IMR-90 (cell line): ENCODE results near the gene MCM6. TPM values are rescaled to one million over a fixed set of nuclear protein-coding genes. Genes with fewer than 3 reads are reported as not detected.

Experiments
- ATAC-seq: fragments of 200-7000 bp; cut with Tn5 transposase; 2 replicates; pipeline ENCODE4 v1.9.1; 2020; ENCODE audit warnings: low read depth, mild to moderate bottlenecking, moderate library complexity
- BruUV-seq: library from RNA; stranded (reverse); fragments of 400-500 nt; replicated peaks from 2 replicates; lab custom pipeline; 2021; lab: Mats Ljungman, UMichigan
- CTCF ChIA-PET: fragments of 300-600 bp; formaldehyde crosslinking; extraction: SDS; loops from one replicate; lab custom pipeline; 2021; ENCODE audit warnings: antibody characterized with exemption; lab: Yijun Ruan, JAX
- POLR2A ChIA-PET: fragments of 300-600 bp; sonication (Branson Sonifier 250); formaldehyde crosslinking; loops from one replicate; lab custom pipeline; 2022; ENCODE audit warnings: antibody characterized with exemption; ENCODE audit not compliant: unreplicated experiment; lab: Charles Lee
- DNase-seq: peaks from one replicate; pipeline ENCODE4 v3.0.0; 2013
- H2AFZ ChIP-seq: replicated peaks from 2 replicates; pipeline ENCODE3; 2013; ENCODE audit warnings: low read length, mild to moderate bottlenecking; ENCODE audit not compliant: poor library complexity
- H2AK5ac ChIP-seq: 2 replicates; pipeline ENCODE4 v1.6.1; 2013; ENCODE audit warnings: low read depth, low read length, inconsistent platforms
- H2AK9ac ChIP-seq: replicated peaks from 2 replicates; pipeline ENCODE3; 2013; ENCODE audit warnings: mild to moderate bottlenecking, low read depth, low read length, moderate library complexity; ENCODE audit not compliant: poor library complexity
- H2BK120ac ChIP-seq: 2 replicates; pipeline ENCODE4 v1.6.1; 2013; ENCODE audit warnings: low read depth, low read length, inconsistent platforms
- H2BK15ac ChIP-seq: 3 replicates; pipeline ENCODE4 v1.6.1; 2013; ENCODE audit warnings: low read depth, low read length, inconsistent platforms
- H2BK20ac ChIP-seq: 2 replicates; pipeline ENCODE4 v1.6.1; 2013; ENCODE audit warnings: low read depth, mild to moderate bottlenecking, inconsistent platforms, low read length, moderate library complexity
- H2BK5ac ChIP-seq: 2 replicates; pipeline ENCODE4 v1.6.1; 2013; ENCODE audit warnings: mild to moderate bottlenecking, low read depth, low read length, inconsistent platforms; ENCODE audit not compliant: poor library complexity, severe bottlenecking
- H3K14ac ChIP-seq: replicated peaks from 2 replicates; pipeline ENCODE4 v1.6.1; 2013; ENCODE audit warnings: low read depth, low read length, inconsistent platforms
- H3K18ac ChIP-seq: 2 replicates; pipeline ENCODE4 v1.6.1; 2013; ENCODE audit warnings: low read depth, low read length, control low read depth
- H3K23ac ChIP-seq: 2 replicates; pipeline ENCODE4 v1.6.1; 2013; ENCODE audit warnings: low read depth, low read length, inconsistent platforms
- H3K27ac ChIP-seq: 2 replicates; pipeline ENCODE4 v1.5.1; 2013; ENCODE audit warnings: mild to moderate bottlenecking, control low read depth, low read length; ENCODE audit not compliant: insufficient read depth
- H3K27me3 ChIP-seq: 2 replicates; pipeline ENCODE4 v1.6.1; 2013; ENCODE audit warnings: low read length; ENCODE audit not compliant: control insufficient read depth, insufficient read depth
- H3K36me3 ChIP-seq: 2 replicates; pipeline ENCODE4 v1.6.1; 2013; ENCODE audit warnings: low read length, mixed read lengths; ENCODE audit not compliant: control insufficient read depth, insufficient read depth
- H3K4ac ChIP-seq: 2 replicates; pipeline ENCODE4 v1.6.1; 2013; ENCODE audit warnings: low read depth, low read length, inconsistent platforms
- H3K4me1 ChIP-seq: 2 replicates; pipeline ENCODE4 v1.6.1; 2013; ENCODE audit warnings: low read length, mixed read lengths; ENCODE audit not compliant: control insufficient read depth, insufficient read depth
- H3K4me2 ChIP-seq: 2 replicates; pipeline ENCODE4 v1.6.1; 2013; ENCODE audit warnings: low read depth, mild to moderate bottlenecking, control low read depth, low read length, moderate library complexity
- H3K4me3 ChIP-seq: 2 replicates; pipeline ENCODE4 v1.5.1; 2013; ENCODE audit warnings: low read depth, mild to moderate bottlenecking, control low read depth, low read length, moderate library complexity; ENCODE audit not compliant: insufficient read depth
- H3K56ac ChIP-seq: 2 replicates; pipeline ENCODE4 v1.6.1; 2013; ENCODE audit warnings: low read length, inconsistent platforms; ENCODE audit not compliant: insufficient read depth; ENCODE audit errors: extremely low read depth
- H3K79me1 ChIP-seq, 2 experiments: 2 replicates each; pipeline ENCODE4 v1.6.1; 2013; ENCODE audit warnings: low read length in 2 of 2, inconsistent platforms in 1 of 2, low read depth in 1 of 2
- H3K9ac ChIP-seq: 2 replicates; pipeline ENCODE4 v1.6.1; 2013; ENCODE audit warnings: low read depth, low read length, control low read depth
- H3K9me1 ChIP-seq: 2 replicates; pipeline ENCODE4 v1.6.1; 2013; ENCODE audit warnings: low read length, inconsistent platforms; ENCODE audit not compliant: insufficient read depth
- H3K9me3 ChIP-seq: 2 replicates; pipeline ENCODE4 v1.6.1; 2013; ENCODE audit warnings: low read length; ENCODE audit not compliant: control insufficient read depth, insufficient read depth
- H4K20me1 ChIP-seq: 2 replicates; pipeline ENCODE4 v1.6.1; 2013; ENCODE audit warnings: low read length, inconsistent platforms; ENCODE audit not compliant: insufficient read depth
- H4K5ac ChIP-seq: 2 replicates; pipeline ENCODE4 v1.6.1; 2013; ENCODE audit warnings: mild to moderate bottlenecking, low read depth, low read length, control low read depth
- H4K8ac ChIP-seq, 2 experiments: 2 replicates each; pipeline ENCODE4 v1.6.1; 2013; ENCODE audit warnings: low read depth in 2 of 2, low read length in 2 of 2, control low read depth in 1 of 2, inconsistent platforms in 1 of 2
- H4K91ac ChIP-seq: 2 replicates; pipeline ENCODE4 v1.6.1; 2013; ENCODE audit warnings: low read depth, low read length, inconsistent platforms; ENCODE audit not compliant: insufficient read depth
- CEBPB ChIP-seq: IDR thresholded peaks from 2 replicates; pipeline ENCODE4 v1.6.1; 2012; ENCODE audit warnings: low read depth, low read length, improper control_type of control experiment
- NFE2L2 ChIP-seq: fragments of 150-350 bp; IDR thresholded peaks from 2 replicates; pipeline ENCODE4 v1.6.1; 2016; ENCODE audit warnings: low read depth, mild to moderate bottlenecking, low read length
- POLR2A ChIP-seq: IDR thresholded peaks from 2 replicates; pipeline ENCODE4 v1.6.1; 2012; ENCODE audit warnings: mild to moderate bottlenecking, low read depth, low read length
- SMC3 ChIP-seq: fragments of 150-350 bp; IDR thresholded peaks from 2 replicates; pipeline ENCODE4 v1.6.1; 2016; ENCODE audit warnings: low read depth, mild to moderate bottlenecking, antibody characterized with exemption, low read length, moderate library complexity
- WGBS, 2 experiments: methylation state at CpG; one replicate each; pipeline versions ENCODE4 v1.1.5 to v1.1.7; 2013; ENCODE audit warnings: missing lambda C conversion rate in 2 of 2; ENCODE audit not compliant: insufficient read length in 1 of 2; ENCODE audit errors: extremely low coverage in 2 of 2; 5-methylcytosine and 5-hydroxymethylcytosine counted together
- dilution Hi-C: fragments of 300-500 bp; cut with HindIII; formaldehyde crosslinking; loops from one replicate; pipeline ENCODE4 v1.14.3; 2018; ENCODE audit warnings: low sequenced_read_pairs; ENCODE audit not compliant: unreplicated experiment
- in situ Hi-C: fragments of 300-500 bp; cut with MboI; formaldehyde crosslinking; loops from 3 replicates; pipeline ENCODE4 v1.14.3; 2019; ENCODE audit warnings: low sequenced_read_pairs, inconsistent platforms, mixed read lengths
- intact Hi-C: fragments of 100-400 bp; cut with micrococcal nuclease; formaldehyde crosslinking; loops from 2 replicates; pipeline ENCODE4 v1.10.0; 2022
- polyA plus RNA-seq, 3 experiments: library from polyadenylated mRNA; depleted of rRNA; stranded (reverse); fragments of >200 nt; gene quantifications; 2 replicates each; pipeline ENCODE4 v1.2.3, GENCODE V29; 2012; ENCODE audit warnings: low replicate concordance in 1 of 3
- total RNA-seq: library from RNA; depleted of rRNA; stranded (reverse); fragments of >200 nt; gene quantifications from 2 replicates; pipeline ENCODE4 v1.2.3, GENCODE V29; 2012

MCM6 gene
- total and polyA plus RNA-seq, 2 of the 4 experiments (the other 2 are of a cell fraction): 21.4 to 29.6 TPM

DNA sequence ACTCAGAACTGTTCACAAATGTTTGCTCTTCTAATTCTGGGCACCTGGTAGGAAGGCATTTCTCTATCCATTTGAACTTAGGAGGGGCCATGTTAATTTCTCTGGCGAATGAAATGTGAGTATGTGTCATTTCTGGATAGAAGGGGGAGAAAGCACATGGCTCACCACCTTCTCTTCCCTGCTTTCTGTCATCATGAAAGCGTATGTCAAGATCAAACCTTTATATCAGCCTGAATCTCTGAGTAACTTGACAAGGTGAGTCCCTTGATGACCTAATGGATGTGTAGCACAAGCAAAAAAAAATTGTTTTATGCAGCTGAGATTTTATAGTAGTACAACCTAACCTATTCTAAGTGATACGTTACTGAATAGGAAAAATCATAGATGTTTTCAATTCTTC is 27.2 kb downstream of the MCM6 start:
- Histone ChIP-seq H2AK5ac (no peak overlapping the region), H3K4me2 (no peak overlapping the region), H4K8ac (no peak overlapping the region), H3K9me3 (no peaks in the 10 kb centered on the region), H2BK20ac (no peak overlapping the region), H2AK9ac (no peak overlapping the region), H2AFZ (no peak overlapping the region), H4K91ac (no peak overlapping the region), H2BK5ac (no peak overlapping the region), H3K79me1 (no peaks in the 10 kb centered on the region), H2BK120ac (no peak overlapping the region), H3K56ac (no peak overlapping the region), H3K23ac (no peak overlapping the region), H3K4ac (no peak overlapping the region), H3K27me3 (no peaks in the 10 kb centered on the region), H3K4me3 (no peak overlapping the region), H3K18ac (no peak overlapping the region), H2BK15ac (no peak overlapping the region), H3K9ac (no peak overlapping the region), H3K27ac (no peak overlapping the region), H3K9me1 (no peaks in the 10 kb centered on the region), H3K4me1 (no peaks in the 10 kb centered on the region; the same call in 1 of the 2 replicates), H3K36me3 (peaks cover 8% of the 10 kb centered on the region), H3K14ac (no peak overlapping the region), H4K20me1 (no peaks in the 10 kb centered on the region), H4K5ac (no peak overlapping the region)
- CTCF ChIA-PET: no interaction called here
- in situ Hi-C loops (no loop called here), intact Hi-C loops (no loop called here), dilution Hi-C loops (no loop called here)
- POLR2A ChIA-PET: no interaction called here
- BruUV-seq: no TSS peak
- no peak for ATAC-seq
- DNase-seq: no peak
- no CpG with 5 or more reads among the region's 3 CpGs for WGBS, 2 experiments
- no peak for TF ChIP-seq NFE2L2
- TF ChIP-seq CEBPB: no peak
- TF ChIP-seq POLR2A: no peak
- no peak for TF ChIP-seq SMC3
